Astrocyte (in vitro differentiated cells and primary cell): ENCODE data around the gene ELOVL2. TPM values are rescaled to one million over a fixed set of nuclear protein-coding genes. Genes with fewer than 3 reads are reported as not detected.

Experiments used
- DNase-seq: peaks from one replicate; pipeline ENCODE4 v3.0.0-alpha.2; 2010; ENCODE audit warnings: low read depth
- FAIRE-seq: peaks from 2 replicates; lab custom pipeline; 2011; peaks lifted over from hg19 to GRCh38; lab: Jason Lieb, UNC
- H2AFZ ChIP-seq: 2 replicates; pipeline ENCODE4 v1.6.0; 2012; ENCODE audit warnings: low read depth, low read length, inconsistent platforms
- H3K27ac ChIP-seq: 2 replicates; pipeline ENCODE4 v1.5.1; 2011; ENCODE audit warnings: low read depth, low read length, inconsistent platforms
- H3K27me3 ChIP-seq: 2 replicates; pipeline ENCODE4 v1.6.0; 2011; ENCODE audit warnings: low read length, inconsistent platforms; ENCODE audit not compliant: insufficient read depth
- H3K36me3 ChIP-seq: 2 replicates; pipeline ENCODE4 v1.5.1; 2011; ENCODE audit warnings: low read length, inconsistent platforms; ENCODE audit not compliant: insufficient read depth
- H3K4me1 ChIP-seq: 2 replicates; pipeline ENCODE4 v1.5.1; 2011; ENCODE audit warnings: low read length, inconsistent platforms; ENCODE audit not compliant: insufficient read depth
- H3K4me2 ChIP-seq: 2 replicates; pipeline ENCODE4 v1.6.0; 2012; ENCODE audit warnings: low read length, inconsistent platforms
- H3K4me3 ChIP-seq: 2 replicates; pipeline ENCODE4 v1.5.1; 2011; ENCODE audit warnings: low read depth, mild to moderate bottlenecking, low read length, inconsistent platforms; ENCODE audit not compliant: insufficient read depth
- H3K79me2 ChIP-seq: 2 replicates; pipeline ENCODE4 v1.6.0; 2012; ENCODE audit warnings: mild to moderate bottlenecking, low read length, inconsistent platforms; ENCODE audit not compliant: insufficient read depth
- H3K9ac ChIP-seq: 2 replicates; pipeline ENCODE4 v1.6.0; 2012; ENCODE audit warnings: mild to moderate bottlenecking, low read length, inconsistent platforms
- H3K9me3 ChIP-seq: 2 replicates; pipeline ENCODE4 v1.5.1; 2012; ENCODE audit warnings: low read depth, mild to moderate bottlenecking, low read length, inconsistent platforms; ENCODE audit not compliant: insufficient read depth
- H4K20me1 ChIP-seq: 2 replicates; pipeline ENCODE4 v1.6.0; 2012; ENCODE audit warnings: low read length, inconsistent platforms; ENCODE audit not compliant: insufficient read depth
- H3K27ac Mint-ChIP-seq: one replicate; pipeline ENCODE4 v1.8.0; 2021; ENCODE audit warnings: mild to moderate bottlenecking, mixed read lengths; ENCODE audit not compliant: unreplicated experiment
- H3K27me3 Mint-ChIP-seq: one replicate; pipeline ENCODE4 v1.8.0; 2021; ENCODE audit warnings: low read depth, mixed read lengths; ENCODE audit not compliant: unreplicated experiment
- H3K36me3 Mint-ChIP-seq: one replicate; pipeline ENCODE4 v1.8.0; 2021; ENCODE audit warnings: low read depth, mixed read lengths; ENCODE audit not compliant: unreplicated experiment
- H3K4me1 Mint-ChIP-seq: one replicate; pipeline ENCODE4 v1.8.0; 2021; ENCODE audit warnings: low read depth, mixed read lengths; ENCODE audit not compliant: unreplicated experiment
- H3K4me3 Mint-ChIP-seq: one replicate; pipeline ENCODE4 v1.8.0; 2021; ENCODE audit warnings: mild to moderate bottlenecking, moderate library complexity, mixed read lengths; ENCODE audit not compliant: unreplicated experiment
- H3K9me3 Mint-ChIP-seq: one replicate; pipeline ENCODE4 v1.8.0; 2021; ENCODE audit warnings: mild to moderate bottlenecking, mixed read lengths; ENCODE audit not compliant: unreplicated experiment
- EZH2 ChIP-seq: IDR thresholded peaks from 2 replicates; pipeline ENCODE4 v1.6.1; 2012; ENCODE audit warnings: mild to moderate bottlenecking, low read length, inconsistent platforms; ENCODE audit not compliant: insufficient read depth
- total RNA-seq: library from RNA; stranded (reverse); gene quantifications from 2 replicates; pipeline ENCODE4 v1.2.1, GENCODE V29; 2021
- TF ChIP-seq, protein P1 (sequence below): IDR thresholded peaks from 2 replicates; pipeline ENCODE4 v1.5.1; 2011; ENCODE audit warnings: low read depth, mild to moderate bottlenecking, inconsistent platforms, low read length, moderate library complexity; ENCODE audit not compliant: insufficient read depth

Gene ELOVL2
- total RNA-seq, 1 donor from 2014 or later = 5.7 TPM

DNA sequence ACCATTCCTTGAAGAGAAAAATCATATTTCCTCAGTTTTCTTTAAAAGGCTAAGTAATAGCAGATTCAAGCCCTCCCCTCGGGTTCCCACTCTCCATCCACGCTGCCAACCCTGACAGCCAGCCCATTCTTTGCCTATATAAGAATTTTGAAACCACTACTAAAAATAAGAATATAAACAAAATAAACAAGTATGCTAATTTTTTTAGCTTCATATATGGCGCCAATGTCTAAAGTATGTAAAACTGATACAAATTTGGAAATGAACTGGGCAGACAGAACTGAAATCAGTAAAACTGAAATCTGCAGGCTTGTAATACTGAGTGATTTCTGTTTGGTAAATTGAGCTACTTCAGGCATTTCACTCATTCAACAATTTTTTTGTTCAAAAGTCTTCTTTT, 19.0 kb downstream of the ELOVL2 start:
- no peaks in the 10 kb centered on the region for H3K9me3 ChIP-seq
- no peak overlapping the region for H2AFZ ChIP-seq
- no peaks in the 10 kb centered on the region for H3K36me3 ChIP-seq
- Mint-ChIP-seq H3K27ac (no peak overlapping the region), H3K9me3 (no peaks in the 10 kb centered on the region), H3K4me3 (no peak overlapping the region), H3K27me3 (no peaks in the 10 kb centered on the region), H3K4me1 (peaks cover 9% of the 10 kb centered on the region), H3K36me3 (no peaks in the 10 kb centered on the region)
- H3K27me3 ChIP-seq = peaks cover 3% of the 10 kb centered on the region
- H3K27ac ChIP-seq = no peak overlapping the region
- H3K4me1 ChIP-seq = peaks cover 3% of the 10 kb centered on the region
- H3K4me2 ChIP-seq = no peak overlapping the region
- FAIRE-seq = no peak
- no peak for TF ChIP-seq EZH2
- TF ChIP-seq, protein P1, sequence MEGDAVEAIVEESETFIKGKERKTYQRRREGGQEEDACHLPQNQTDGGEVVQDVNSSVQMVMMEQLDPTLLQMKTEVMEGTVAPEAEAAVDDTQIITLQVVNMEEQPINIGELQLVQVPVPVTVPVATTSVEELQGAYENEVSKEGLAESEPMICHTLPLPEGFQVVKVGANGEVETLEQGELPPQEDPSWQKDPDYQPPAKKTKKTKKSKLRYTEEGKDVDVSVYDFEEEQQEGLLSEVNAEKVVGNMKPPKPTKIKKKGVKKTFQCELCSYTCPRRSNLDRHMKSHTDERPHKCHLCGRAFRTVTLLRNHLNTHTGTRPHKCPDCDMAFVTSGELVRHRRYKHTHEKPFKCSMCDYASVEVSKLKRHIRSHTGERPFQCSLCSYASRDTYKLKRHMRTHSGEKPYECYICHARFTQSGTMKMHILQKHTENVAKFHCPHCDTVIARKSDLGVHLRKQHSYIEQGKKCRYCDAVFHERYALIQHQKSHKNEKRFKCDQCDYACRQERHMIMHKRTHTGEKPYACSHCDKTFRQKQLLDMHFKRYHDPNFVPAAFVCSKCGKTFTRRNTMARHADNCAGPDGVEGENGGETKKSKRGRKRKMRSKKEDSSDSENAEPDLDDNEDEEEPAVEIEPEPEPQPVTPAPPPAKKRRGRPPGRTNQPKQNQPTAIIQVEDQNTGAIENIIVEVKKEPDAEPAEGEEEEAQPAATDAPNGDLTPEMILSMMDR = no peak
- no peak overlapping the region for H3K4me3 ChIP-seq
- no peaks in the 10 kb centered on the region for H4K20me1 ChIP-seq
- H3K9ac ChIP-seq = no peak overlapping the region
- DNase-seq = no peak
- H3K79me2 ChIP-seq = no peaks in the 10 kb centered on the region

DNA sequence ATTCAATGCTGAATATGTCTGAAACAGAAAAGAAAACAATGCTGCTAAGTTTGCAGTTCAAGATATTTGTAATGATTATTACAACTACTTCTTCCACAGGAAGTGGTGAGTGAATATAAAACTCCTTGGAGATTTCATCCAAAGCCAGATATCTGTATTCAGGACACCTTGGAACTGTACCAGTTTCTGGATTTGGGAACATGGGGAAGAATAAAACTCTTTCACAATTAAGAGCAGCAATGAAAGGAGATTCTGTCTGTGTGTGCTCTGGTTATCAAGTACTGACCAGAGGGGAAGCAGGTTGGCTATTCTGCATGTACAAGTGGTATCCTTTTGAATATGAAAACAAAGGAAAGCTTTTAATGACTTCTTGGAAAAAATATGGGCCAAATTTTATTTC, 21.1 kb downstream of the ELOVL2 start:
- Mint-ChIP-seq H3K27ac (no peak overlapping the region), H3K4me1 (peaks cover 9% of the 10 kb centered on the region), H3K27me3 (no peaks in the 10 kb centered on the region), H3K9me3 (no peaks in the 10 kb centered on the region), H3K36me3 (no peaks in the 10 kb centered on the region), H3K4me3 (no peak overlapping the region)
- Histone ChIP-seq H3K9ac (no peak overlapping the region), H3K4me3 (no peak overlapping the region), H4K20me1 (no peaks in the 10 kb centered on the region), H3K27me3 (peaks cover 3% of the 10 kb centered on the region), H3K36me3 (no peaks in the 10 kb centered on the region), H3K4me1 (peaks cover 3% of the 10 kb centered on the region), H3K79me2 (no peaks in the 10 kb centered on the region), H3K27ac (no peak overlapping the region), H3K9me3 (no peaks in the 10 kb centered on the region), H2AFZ (no peak overlapping the region), H3K4me2 (no peak overlapping the region)
- FAIRE-seq (no peak), DNase-seq (no peak)
- TF ChIP-seq, protein P1 = no peak
- no peak for TF ChIP-seq EZH2

DNA sequence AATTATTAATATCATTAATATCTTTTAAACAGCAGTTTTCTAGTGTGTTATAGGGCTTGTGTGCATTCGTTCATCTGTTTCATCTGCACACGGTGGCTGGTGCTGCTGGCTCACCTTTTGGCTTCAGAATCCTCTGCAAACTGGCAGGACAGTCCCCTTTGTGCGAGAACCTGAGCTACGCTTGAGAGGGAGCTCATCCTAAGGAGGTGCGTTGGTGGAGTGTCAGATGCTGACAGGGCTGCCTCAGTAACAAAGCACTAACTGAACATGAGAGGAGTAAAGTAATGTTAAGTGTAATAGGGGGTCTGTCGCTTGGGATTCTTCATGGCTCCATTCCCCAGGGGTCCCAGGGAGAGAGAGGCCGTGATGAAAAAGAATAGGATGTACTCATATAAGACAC, 22.4 kb downstream of the ELOVL2 start:
- Histone ChIP-seq H3K4me2 (no peak overlapping the region), H3K36me3 (no peaks in the 10 kb centered on the region), H4K20me1 (no peaks in the 10 kb centered on the region), H3K27me3 (peaks cover 3% of the 10 kb centered on the region), H3K79me2 (no peaks in the 10 kb centered on the region), H2AFZ (no peak overlapping the region), H3K9ac (no peak overlapping the region), H3K4me3 (no peak overlapping the region), H3K27ac (no peak overlapping the region), H3K9me3 (no peaks in the 10 kb centered on the region), H3K4me1 (peaks cover 3% of the 10 kb centered on the region)
- no peak for FAIRE-seq
- Mint-ChIP-seq H3K4me3 (no peak overlapping the region), H3K4me1 (peaks cover 9% of the 10 kb centered on the region), H3K36me3 (no peaks in the 10 kb centered on the region), H3K27ac (no peak overlapping the region), H3K27me3 (no peaks in the 10 kb centered on the region), H3K9me3 (no peaks in the 10 kb centered on the region)
- TF ChIP-seq, protein P1 = no peak
- no peak for DNase-seq
